Fibroblast of skin of scalp (primary cell): ENCODE results near the gene CEACAM20.
"Not testable (repeated sequence)": the region's sequence is repeated elsewhere in the genome, so short reads cannot be mapped to it uniquely, and the experiment has no call there.

ENCODE experiments used
- DNase-seq: peaks from one replicate; pipeline ENCODE4 v3.0.0-alpha.2; 2013

The CEACAM20 gene

DNA sequence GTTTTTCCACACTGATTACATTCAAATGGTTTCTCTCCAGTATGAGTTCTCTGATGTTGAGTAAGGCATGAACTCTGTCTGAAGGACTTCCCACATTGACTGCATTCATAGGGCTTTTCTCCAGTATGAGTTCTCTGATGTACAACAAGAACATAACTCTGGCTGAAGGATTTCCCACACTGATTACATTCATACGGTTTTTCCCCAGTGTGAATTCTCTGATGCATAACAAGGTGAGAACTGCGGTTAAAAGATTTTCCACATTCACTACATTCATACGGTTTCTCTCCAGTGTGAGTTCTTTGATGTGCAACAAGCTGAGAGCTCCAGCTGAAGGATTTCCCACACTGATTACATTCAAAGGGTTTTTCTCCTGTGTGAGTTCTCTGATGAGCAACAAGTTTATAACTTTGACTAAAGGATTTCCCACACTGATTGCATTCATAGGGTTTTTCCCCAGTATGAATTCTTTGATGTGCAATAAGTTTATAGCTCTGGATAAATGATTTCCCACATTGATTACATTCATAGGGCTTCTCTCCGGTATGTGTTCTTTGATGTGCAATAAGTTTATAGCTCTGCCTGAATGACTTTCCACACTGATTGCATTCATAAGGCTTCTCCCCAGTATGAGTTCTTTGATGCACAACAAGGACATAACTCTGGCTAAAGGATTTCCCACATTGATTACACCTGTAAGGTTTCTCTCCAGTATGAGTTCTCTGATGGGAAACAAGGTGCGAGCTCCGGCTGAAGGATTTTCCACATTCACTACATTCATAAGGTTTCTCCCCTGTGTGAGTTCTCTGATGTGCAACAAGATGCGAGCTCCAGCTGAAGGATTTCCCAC is 52.7 kb downstream of the CEACAM20 start:
- peak; percentile 9 for DNase-seq

- DNase-seq: not testable (repeated sequence)
These were observed 60.7 kb downstream of the CEACAM20 start for GRCh38 chr19:44468730-44469129.

- DNase-seq: not testable (repeated sequence)
These were observed 66.7 kb downstream of the CEACAM20 start for GRCh38 chr19:44462600-44463286.
